Measurements from ENCODE around the gene SMIM24.

The SMIM24 gene

DNA sequence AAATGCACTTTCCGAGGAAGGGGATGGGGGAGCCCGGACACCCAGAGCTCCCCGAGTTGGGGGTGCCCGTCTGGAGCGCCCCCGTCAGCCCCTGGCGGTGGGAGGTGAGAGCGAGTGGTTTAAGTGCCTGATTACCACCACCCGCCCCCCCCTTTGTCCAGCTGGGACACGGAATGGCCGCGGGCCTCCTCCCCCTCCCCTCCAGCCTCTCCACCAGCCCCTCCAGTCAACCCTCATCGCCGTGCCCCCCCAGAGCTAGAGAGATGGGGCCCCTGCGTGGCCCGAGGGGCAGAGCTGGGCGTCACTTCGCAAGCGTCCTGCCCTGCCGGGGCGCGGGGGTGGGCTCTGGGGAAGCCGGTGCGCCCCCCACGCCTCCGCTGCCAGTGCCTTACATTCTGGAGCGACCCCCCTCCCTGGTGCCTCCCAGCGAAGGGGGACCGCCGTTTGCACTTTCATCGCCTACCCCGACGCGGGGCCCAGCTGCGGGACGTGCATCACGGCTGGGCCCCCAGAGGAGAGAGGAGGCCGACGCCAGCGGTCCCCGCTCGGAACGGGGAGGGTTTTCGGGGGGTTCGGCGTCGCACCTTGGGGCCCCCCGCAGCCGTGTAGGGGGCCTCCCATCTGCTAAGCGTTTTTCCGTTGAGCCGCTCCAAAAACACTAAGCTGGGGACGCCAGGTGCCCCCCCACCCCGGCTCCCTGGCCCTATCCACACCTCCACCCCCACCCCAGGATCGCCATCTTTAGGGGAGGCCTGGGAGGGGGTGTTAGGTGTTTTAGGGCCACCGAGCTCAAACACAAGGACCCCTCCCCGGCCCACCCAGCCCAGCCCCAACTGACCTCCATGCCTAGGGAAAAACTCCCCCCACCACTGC, 16.4 kb downstream of the SMIM24 start:
- H3K9me3 ChIP-seq (ENCODE audit: severe bottlenecking), result no peaks in the 10 kb centered on the region
- peaks cover 27% of the 10 kb centered on the region for H3K36me3 ChIP-seq (ENCODE audit: low read depth)
- no peaks in the 10 kb centered on the region for H3K27me3 ChIP-seq (ENCODE audit: insufficient read depth, poor library complexity, severe bottlenecking)
- no peaks in the 10 kb centered on the region for H3K4me1 ChIP-seq (ENCODE audit: insufficient read depth, poor library complexity, severe bottlenecking)
- DNase-seq (ENCODE audit: low spot score) (no peak), ATAC-seq (ENCODE audit: low read depth) (no peak)
- H3K27ac ChIP-seq (ENCODE audit: poor library complexity, severe bottlenecking), result no peak overlapping the region
- TF ChIP-seq CTCF (IDR thresholded peaks at IDR 0.05; ENCODE audit: poor library complexity, severe bottlenecking), result no peak
- no peak overlapping the region for H3K4me3 ChIP-seq (ENCODE audit: severe bottlenecking)

DNA sequence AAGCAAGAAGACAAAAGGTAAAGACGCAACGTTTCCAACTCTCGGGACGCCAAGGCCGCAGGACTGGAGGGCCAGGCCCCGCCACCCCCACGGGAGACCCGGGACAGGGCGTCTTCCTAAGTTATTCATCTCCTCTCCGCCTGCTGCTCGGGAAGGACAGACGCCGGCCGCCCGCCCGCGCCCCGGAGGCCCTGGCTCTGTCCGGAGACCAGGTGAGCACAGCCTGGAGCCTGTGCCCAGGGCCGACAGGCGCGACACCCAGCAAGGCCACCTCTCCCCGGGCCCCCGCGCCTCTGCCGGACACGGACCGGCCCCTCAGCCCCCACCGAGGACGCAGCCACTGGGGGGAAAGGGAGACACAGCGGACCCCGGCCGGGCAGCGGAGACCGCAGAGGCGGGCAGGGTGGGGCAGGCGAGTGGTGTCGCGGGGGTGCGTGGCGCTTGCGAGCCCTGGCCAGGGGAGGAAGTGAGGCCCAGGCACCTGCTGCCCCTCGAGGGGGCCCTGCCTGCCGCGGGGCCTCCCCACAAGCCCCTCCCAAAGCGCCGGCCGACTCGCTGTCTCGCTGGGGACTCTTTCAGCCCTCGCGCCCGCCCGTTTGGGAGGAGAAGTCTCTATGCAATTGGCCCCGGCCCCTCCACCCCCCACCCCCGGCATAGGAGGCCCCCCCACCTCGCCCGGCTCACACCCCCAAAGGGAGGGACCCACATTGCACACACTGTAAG, 17.2 kb downstream of the SMIM24 start:
- H3K36me3 ChIP-seq (ENCODE audit: low read depth), result peaks cover 27% of the 10 kb centered on the region
- no peak for TF ChIP-seq CTCF (IDR thresholded peaks at IDR 0.05; ENCODE audit: poor library complexity, severe bottlenecking)
- H3K9me3 ChIP-seq (ENCODE audit: severe bottlenecking), result no peaks in the 10 kb centered on the region
- ATAC-seq (ENCODE audit: low read depth) (no peak), DNase-seq (ENCODE audit: low spot score) (no peak)
- no peaks in the 10 kb centered on the region for H3K27me3 ChIP-seq (ENCODE audit: insufficient read depth, poor library complexity, severe bottlenecking)
- no peak overlapping the region for H3K27ac ChIP-seq (ENCODE audit: poor library complexity, severe bottlenecking)
- H3K4me1 ChIP-seq (ENCODE audit: insufficient read depth, poor library complexity, severe bottlenecking), result no peaks in the 10 kb centered on the region
- no peak overlapping the region for H3K4me3 ChIP-seq (ENCODE audit: severe bottlenecking)

DNA sequence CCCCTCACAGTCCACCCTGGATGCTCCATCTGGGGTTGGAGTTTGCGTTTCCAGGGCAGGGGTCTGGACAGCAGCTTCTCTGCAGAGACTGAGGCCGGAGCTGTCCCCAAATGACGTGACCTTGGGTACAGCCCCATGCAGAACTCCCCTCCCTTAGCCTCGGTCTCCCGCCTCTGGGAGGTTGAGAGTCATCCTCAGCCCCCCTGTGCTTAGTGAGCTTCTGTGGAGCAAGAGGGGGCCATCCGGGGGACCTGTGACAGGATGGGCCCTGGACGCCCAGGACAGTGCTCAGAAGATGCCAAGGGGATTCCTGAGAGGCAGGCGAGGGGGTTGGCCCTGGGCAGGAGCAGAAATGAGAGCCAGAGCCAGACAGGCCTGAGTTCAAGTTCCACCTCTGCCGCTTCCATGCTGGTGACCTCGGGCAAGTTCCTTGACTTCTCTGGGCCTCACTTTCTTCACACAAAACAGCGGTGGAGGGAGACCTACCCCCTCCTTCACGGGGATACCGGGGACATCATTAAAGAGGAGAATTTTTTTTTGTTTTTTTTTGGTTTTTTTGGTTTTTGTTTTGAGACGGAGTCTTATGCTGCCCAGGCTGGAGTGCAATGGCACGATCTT, 20.3 kb downstream of the SMIM24 start:
- no peak overlapping the region for H3K4me3 ChIP-seq (ENCODE audit: severe bottlenecking)
- DNase-seq (ENCODE audit: low spot score), result no peak
- no peak for TF ChIP-seq CTCF (IDR thresholded peaks at IDR 0.05; ENCODE audit: poor library complexity, severe bottlenecking)
- H3K27me3 ChIP-seq (ENCODE audit: insufficient read depth, poor library complexity, severe bottlenecking), result no peaks in the 10 kb centered on the region
- no peak overlapping the region for H3K27ac ChIP-seq (ENCODE audit: poor library complexity, severe bottlenecking)
- no peaks in the 10 kb centered on the region for H3K9me3 ChIP-seq (ENCODE audit: severe bottlenecking)
- no peak for ATAC-seq (ENCODE audit: low read depth)
- H3K4me1 ChIP-seq (ENCODE audit: insufficient read depth, poor library complexity, severe bottlenecking), result no peaks in the 10 kb centered on the region
- H3K36me3 ChIP-seq (ENCODE audit: low read depth), result peaks cover 37% of the 10 kb centered on the region

DNA sequence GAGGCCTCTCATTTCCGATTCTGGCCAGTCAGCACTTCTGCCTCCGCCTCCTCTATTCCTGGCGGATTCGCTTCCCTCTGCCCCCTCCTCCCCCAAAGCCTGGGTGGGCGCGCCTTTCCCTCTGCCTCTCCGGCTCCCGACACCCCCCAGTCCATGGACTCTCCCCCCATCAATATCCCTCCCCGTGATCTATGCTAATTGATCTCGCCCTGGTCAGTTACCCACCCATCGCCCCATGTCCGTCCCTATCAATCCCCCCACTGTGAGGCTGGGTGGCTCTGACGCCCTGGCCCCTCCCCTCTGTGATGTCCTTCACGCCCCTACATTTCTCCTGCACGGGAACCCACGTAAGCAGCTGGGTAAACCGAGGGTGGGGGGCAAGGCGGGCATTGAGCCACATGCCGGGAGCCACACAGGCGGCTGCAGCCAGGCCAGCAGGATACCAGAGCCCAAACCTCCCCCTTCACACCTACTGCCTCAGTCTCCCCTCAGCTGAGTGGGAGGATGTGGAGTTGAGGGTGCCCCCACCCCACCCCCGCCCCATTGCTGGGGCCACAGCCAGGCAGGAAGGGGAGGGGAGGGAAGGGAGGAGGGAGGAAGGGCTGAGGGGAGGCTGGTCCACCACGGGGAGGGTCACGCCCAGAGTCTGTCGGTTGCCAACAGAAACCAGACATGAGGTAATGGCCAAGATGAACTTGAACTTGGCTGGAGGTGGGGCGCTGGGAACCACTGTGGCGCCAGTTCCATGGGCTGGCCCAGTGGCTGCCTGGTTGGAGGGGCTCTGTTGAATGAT, 21.0 kb downstream of the SMIM24 start:
- Histone ChIP-seq H3K4me1 (ENCODE audit: insufficient read depth, poor library complexity, severe bottlenecking) (no peaks in the 10 kb centered on the region), H3K36me3 (ENCODE audit: low read depth) (peaks cover 44% of the 10 kb centered on the region), H3K27me3 (ENCODE audit: insufficient read depth, poor library complexity, severe bottlenecking) (no peaks in the 10 kb centered on the region), H3K27ac (ENCODE audit: poor library complexity, severe bottlenecking) (no peak overlapping the region), H3K9me3 (ENCODE audit: severe bottlenecking) (no peaks in the 10 kb centered on the region), H3K4me3 (ENCODE audit: severe bottlenecking) (no peak overlapping the region)
- DNase-seq (ENCODE audit: low spot score), result no peak
- no peak for TF ChIP-seq CTCF (IDR thresholded peaks at IDR 0.05; ENCODE audit: poor library complexity, severe bottlenecking)
- peak; percentile 37; the same call in 1 of the 3 replicates for ATAC-seq (ENCODE audit: low read depth)
